ENCODE measurements around the gene TSPAN4. TPM values are rescaled to one million over a fixed set of nuclear protein-coding genes. Genes with fewer than 3 reads are reported as not detected.

Gene TSPAN4
- total and polyA plus RNA-seq, 2 donors (not counting 1 experiment from before 2014, with no cell fraction given) = 2.9 to 7.4 TPM

- 44% methylated on average over 90 of the region's 97 CpGs for WGBS (ENCODE audit: insufficient coverage)
- POLR2A ChIA-PET = no interaction called here
- intact Hi-C loops (cut with micrococcal nuclease) = no loop called here
- Mint-ChIP-seq H3K27me3 (peaks cover 3% of the 10 kb centered on the region), H3K4me1 (peaks cover 6% of the 10 kb centered on the region), H3K27ac (no peak overlapping the region), H3K4me3 (peak overlapping the region; percentile 70), H3K9me3 (ENCODE audit: insufficient read depth) (no peaks in the 10 kb centered on the region)
- ATAC-seq (ENCODE audit: low read depth) (peak; percentile 7), DNase-seq (peak; percentile 40)
- Histone ChIP-seq H3K4me1 (ENCODE audit: control insufficient read depth in 2 of 2, insufficient read depth in 2 of 2, low read length in 2 of 2) (peaks cover 11 to 15% of the 10 kb centered on the region in 2 donors), H3K27ac (ENCODE audit: low read length in 2 of 2) (no peak overlapping the region), H3K27me3 (replicated peaks in 1 of 4; ENCODE audit: control extremely low read depth in 1 of 4, control insufficient read depth in 3 of 4, insufficient read depth in 4 of 4, low read length in 3 of 4) (peaks cover 0 to 29% (median 6%) of the 10 kb centered on the region in 4 experiments), H2AFZ (ENCODE audit: insufficient read depth, low read depth, low read length, poor library complexity, severe bottlenecking) (peak overlapping the region; percentile 54), H3K79me2 (ENCODE audit: control insufficient read depth, insufficient read depth, low read length) (no peaks in the 10 kb centered on the region), H3K9ac (ENCODE audit: low read length) (no peak overlapping the region), H3K9me3 (ENCODE audit: control extremely low read depth in 1 of 3, control insufficient read depth in 2 of 3, insufficient read depth in 1 of 3, low read length in 2 of 3) (no peaks in the 10 kb centered on the region), H4K20me1 (ENCODE audit: control insufficient read depth, insufficient read depth, low read length, poor library complexity, severe bottlenecking) (peaks cover 8% of the 10 kb centered on the region), H3K4me2 (replicated peaks; ENCODE audit: low read depth, low read length, poor library complexity, severe bottlenecking) (peak overlapping the region; percentile 96), H3K36me3 (replicated peaks in 1 of 2; ENCODE audit: control extremely low read depth in 1 of 2, control insufficient read depth in 1 of 2, extremely low read depth in 1 of 2, insufficient read depth in 2 of 2, low read length in 1 of 2) (no peaks in the 10 kb centered on the region), H3K4me3 (ENCODE audit: control extremely low read depth in 1 of 5, extremely low read depth in 1 of 5, insufficient read depth in 1 of 5, low read depth in 2 of 5, low read length in 4 of 5) (peak overlapping the region in 3 of 5 experiments; percentile 20 to 36 (median 35))
- TF ChIP-seq CTCF (IDR thresholded peaks at IDR 0.05) (no peak), EZH2 (IDR thresholded peaks at IDR 0.05; ENCODE audit: borderline replicate concordance, insufficient read depth, low read depth, low read length, poor library complexity, severe bottlenecking) (no peak)
- CTCF ChIA-PET = interaction anchor here (3.1 kb wide), 1 partner anchor 200 kb away, joined by 26 read pairs; no protein-coding TSS in a partner anchor
These were observed 7.5 kb downstream of the TSPAN4 start for GRCh38 chr11:849951-850774.
